Fibroblast of the aortic adventitia (primary cell): ENCODE results near the gene ACBD4. TPM values are rescaled to one million over a fixed set of nuclear protein-coding genes. Genes with fewer than 3 reads are reported as not detected.
A peak's percentile ranks its signal among the peaks of the same experiment; 100 is the strongest.

ENCODE experiments used
- DNase-seq: peaks from one replicate; pipeline ENCODE4 v3.0.0-alpha.2; 2010; ENCODE audit warnings: low read depth
- H3K4me3 ChIP-seq: 2 replicates; pipeline ENCODE4 v1.5.1; 2011; ENCODE audit warnings: low read depth, mild to moderate bottlenecking, control low read depth, low read length, moderate library complexity
- CTCF ChIP-seq: IDR thresholded peaks from 2 replicates; pipeline ENCODE4 v1.5.1; 2011; ENCODE audit warnings: mild to moderate bottlenecking, low read length, control low read depth, inconsistent platforms; ENCODE audit not compliant: insufficient read depth
- total RNA-seq: library from RNA; depleted of rRNA; stranded (reverse); fragments of >200 nt; gene quantifications from 2 replicates; pipeline ENCODE4 v1.2.3, GENCODE V29; 2012; ENCODE audit warnings: low replicate concordance

ACBD4 gene
- total RNA-seq, 1 donor: 7.4 TPM

- no peak for TF ChIP-seq CTCF
- DNase-seq: no peak
- H3K4me3 ChIP-seq: no peak overlapping the region
Observed at GRCh38 chr17:45098081-45098868, 37.2 kb upstream of the ACBD4 start.

GRCh38 chr17:45098869-45099616 is 36.4 kb upstream of the ACBD4 start:
- peak; percentile 86 for TF ChIP-seq CTCF
- DNase-seq: peak; percentile 87
- no peak overlapping the region for H3K4me3 ChIP-seq

- no peak overlapping the region for H3K4me3 ChIP-seq
- TF ChIP-seq CTCF: no peak
- no peak for DNase-seq
Observed at GRCh38 chr17:45101546-45101882, 34.0 kb upstream of the ACBD4 start.

- H3K4me3 ChIP-seq: no peak overlapping the region
- no peak for TF ChIP-seq CTCF
- peak; percentile 44 for DNase-seq
Observed at GRCh38 chr17:45101883-45102811, 33.3 kb upstream of the ACBD4 start.

GRCh38 chr17:45102856-45103255 is 32.6 kb upstream of the ACBD4 start:
- no peak overlapping the region for H3K4me3 ChIP-seq
- no peak for TF ChIP-seq CTCF
- DNase-seq: no peak

- no peak for DNase-seq
- no peak overlapping the region for H3K4me3 ChIP-seq
- TF ChIP-seq CTCF: no peak
Observed at GRCh38 chr17:45103269-45103795, 32.2 kb upstream of the ACBD4 start.
